CD14-positive monocyte (primary cell): Measurements from ENCODE around the gene ZBTB4. TPM values are rescaled to one million over a fixed set of nuclear protein-coding genes. Genes with fewer than 3 reads are reported as not detected.
A peak's percentile ranks its signal among the peaks of the same experiment; 100 is the strongest.

Experiments
- DNase-seq, 3 donors: peaks; one replicate each; pipeline ENCODE4 v3.0.0-alpha.2; 2011 to 2022
- H2AFZ ChIP-seq: 2 replicates; pipeline ENCODE4 v1.6.0; 2012; ENCODE audit warnings: mild to moderate bottlenecking, low read depth, low read length, inconsistent platforms; ENCODE audit not compliant: insufficient read depth, poor library complexity, severe bottlenecking
- H3K27ac ChIP-seq, 2 donors: 1 replicate in 1 of 2; 2 replicates in 1 of 2; pipeline ENCODE4 v1.5.1; 2012 to 2013; ENCODE audit warnings: low read length in 2 of 2, control low read depth in 1 of 2, inconsistent platforms in 1 of 2, low read depth in 1 of 2, mild to moderate bottlenecking in 1 of 2
- H3K27me3 ChIP-seq, 2 donors: one replicate each; pipeline versions ENCODE4 v1.6.0 to v1.6.1; 2011 to 2013; ENCODE audit warnings: low read length in 2 of 2; ENCODE audit not compliant: control insufficient read depth in 2 of 2, insufficient read depth in 2 of 2
- H3K36me3 ChIP-seq, 2 donors: replicated peaks in 1 of 2; 1 replicate in 1 of 2; 2 replicates in 1 of 2; pipeline versions ENCODE4 v1.5.1 to v1.6.1; 2012 to 2013; ENCODE audit warnings: low read length in 2 of 2, control low read depth in 1 of 2, inconsistent platforms in 1 of 2, mild to moderate bottlenecking in 1 of 2; ENCODE audit not compliant: insufficient read depth in 2 of 2, control insufficient read depth in 1 of 2
- H3K4me1 ChIP-seq, 2 donors: 1 replicate in 1 of 2; 2 replicates in 1 of 2; pipeline versions ENCODE4 v1.5.1 to v1.6.1; 2012 to 2013; ENCODE audit warnings: low read length in 2 of 2, control low read depth in 1 of 2, inconsistent platforms in 1 of 2, mild to moderate bottlenecking in 1 of 2, moderate library complexity in 1 of 2; ENCODE audit not compliant: insufficient read depth in 2 of 2, control insufficient read depth in 1 of 2
- H3K4me2 ChIP-seq: replicated peaks from 2 replicates; pipeline ENCODE3; 2012; ENCODE audit warnings: low read length, moderate library complexity, mild to moderate bottlenecking; ENCODE audit not compliant: poor library complexity, severe bottlenecking; ENCODE audit errors: extremely low read depth
- H3K4me3 ChIP-seq, 3 experiments: fragments of 200-600 bp in 1 of 3; sonication (generic) in 1 of 3; replicated peaks in 1 of 3; 1 replicate in 2 of 3; 2 replicates in 1 of 3; pipeline ENCODE4 v1.5.1; 2011 to 2013; ENCODE audit warnings: low read length in 3 of 3, mild to moderate bottlenecking in 3 of 3, control low read depth in 2 of 3, low read depth in 2 of 3, inconsistent platforms in 1 of 3, moderate library complexity in 1 of 3
- H3K79me2 ChIP-seq: 2 replicates; pipeline ENCODE4 v1.6.0; 2012; ENCODE audit warnings: mild to moderate bottlenecking, control low read depth, inconsistent platforms, low read length, moderate library complexity; ENCODE audit not compliant: insufficient read depth
- H3K9ac ChIP-seq: 2 replicates; pipeline ENCODE4 v1.6.0; 2017; ENCODE audit warnings: low read length, mild to moderate bottlenecking; ENCODE audit not compliant: insufficient read depth, poor library complexity, severe bottlenecking
- H3K9me3 ChIP-seq, 2 donors: replicated peaks in 1 of 2; 1 replicate in 1 of 2; 2 replicates in 1 of 2; pipeline versions ENCODE4 v1.5.1 to v1.6.1; 2012 to 2013; ENCODE audit warnings: low read length in 2 of 2, control low read depth in 1 of 2; ENCODE audit not compliant: control insufficient read depth in 1 of 2, insufficient read depth in 1 of 2
- H4K20me1 ChIP-seq: 2 replicates; pipeline ENCODE4 v1.6.0; 2012; ENCODE audit warnings: mild to moderate bottlenecking, low read length, control low read depth, moderate library complexity; ENCODE audit not compliant: insufficient read depth
- H3K27ac Mint-ChIP-seq, 7 donors: one replicate each; pipeline ENCODE4 v1.8.0; 2020; ENCODE audit warnings: mild to moderate bottlenecking in 7 of 7, mixed read lengths in 7 of 7, moderate library complexity in 6 of 7, inconsistent platforms in 2 of 7
- H3K27me3 Mint-ChIP-seq, 3 donors: one replicate each; pipeline ENCODE4 v1.8.0; 2021 to 2022; ENCODE audit warnings: low read depth in 3 of 3, mild to moderate bottlenecking in 3 of 3, mixed read lengths in 3 of 3, moderate library complexity in 3 of 3, inconsistent platforms in 1 of 3
- H3K36me3 Mint-ChIP-seq, 2 donors: one replicate each; pipeline ENCODE4 v1.8.0; 2020; ENCODE audit warnings: mixed read lengths in 2 of 2, inconsistent platforms in 1 of 2, mild to moderate bottlenecking in 1 of 2
- H3K4me1 Mint-ChIP-seq: one replicate; pipeline ENCODE4 v1.8.0; 2020; ENCODE audit warnings: mild to moderate bottlenecking, mixed read lengths
- H3K4me3 Mint-ChIP-seq, 2 donors: one replicate each; pipeline ENCODE4 v1.8.0; 2020; ENCODE audit warnings: mild to moderate bottlenecking in 2 of 2, mixed read lengths in 2 of 2, moderate library complexity in 1 of 2
- H3K9me3 Mint-ChIP-seq, 7 donors: one replicate each; pipeline ENCODE4 v1.8.0; 2020 to 2022; ENCODE audit warnings: mixed read lengths in 7 of 7, mild to moderate bottlenecking in 6 of 7, moderate library complexity in 6 of 7, inconsistent platforms in 2 of 7
- WGBS: methylation state at CpG from one replicate; pipeline ENCODE4 v1.1.5; 2013; ENCODE audit warnings: missing lambda C conversion rate; ENCODE audit not compliant: insufficient coverage; 5-methylcytosine and 5-hydroxymethylcytosine counted together
- intact Hi-C, 2 donors: fragments of 100-400 bp; cut with micrococcal nuclease; formaldehyde crosslinking; loops; one replicate each; pipeline versions ENCODE4 v1.15.0 to v1.15.1; 2023
- polyA plus RNA-seq, 3 donors: library from polyadenylated mRNA; depleted of rRNA in 1 of 3; unstranded in 2 of 3; stranded (reverse) in 1 of 3; fragments of 300-500 nt in 2 of 3; fragments of >200 nt in 1 of 3; fragmentation: Illumina TruSeq in 2 of 3; gene quantifications; 1 replicate in 2 of 3; 2 replicates in 1 of 3; pipeline ENCODE4 v1.2.3, GENCODE V29; 2012 to 2021
- TF ChIP-seq, protein P1 (sequence below): fragments of 200-600 bp; IDR thresholded peaks from one replicate; pipeline ENCODE4 v1.8.0; 2022; ENCODE audit warnings: antibody characterized with exemption, mild to moderate bottlenecking

The ZBTB4 gene
- polyA plus RNA-seq, 3 donors, result 3.4 to 8.1 (median 4.4) TPM

GRCh38 chr17:7477392-7478275 lies 1.8 kb downstream of the ZBTB4 start:
- WGBS, result 16% methylated on average over 24 of the region's 26 CpGs
- intact Hi-C loops, result no loop called here
- Histone ChIP-seq H3K36me3 (no peaks in the 10 kb centered on the region), H3K9ac (peak overlapping the region; percentile 83), H3K4me1 (peaks cover 53 to 61% of the 10 kb centered on the region in 2 donors), H3K79me2 (peaks cover 67% of the 10 kb centered on the region), H3K9me3 (no peaks in the 10 kb centered on the region), H4K20me1 (peaks cover 5% of the 10 kb centered on the region), H3K4me3 (peak overlapping the region in 2 of 3 experiments; percentile 62 to 89), H2AFZ (no peak overlapping the region), H3K27ac (peak overlapping the region; percentile 67 to 80), H3K27me3 (no peaks in the 10 kb centered on the region), H3K4me2 (peak overlapping the region; percentile 94)
- TF ChIP-seq, protein P1, sequence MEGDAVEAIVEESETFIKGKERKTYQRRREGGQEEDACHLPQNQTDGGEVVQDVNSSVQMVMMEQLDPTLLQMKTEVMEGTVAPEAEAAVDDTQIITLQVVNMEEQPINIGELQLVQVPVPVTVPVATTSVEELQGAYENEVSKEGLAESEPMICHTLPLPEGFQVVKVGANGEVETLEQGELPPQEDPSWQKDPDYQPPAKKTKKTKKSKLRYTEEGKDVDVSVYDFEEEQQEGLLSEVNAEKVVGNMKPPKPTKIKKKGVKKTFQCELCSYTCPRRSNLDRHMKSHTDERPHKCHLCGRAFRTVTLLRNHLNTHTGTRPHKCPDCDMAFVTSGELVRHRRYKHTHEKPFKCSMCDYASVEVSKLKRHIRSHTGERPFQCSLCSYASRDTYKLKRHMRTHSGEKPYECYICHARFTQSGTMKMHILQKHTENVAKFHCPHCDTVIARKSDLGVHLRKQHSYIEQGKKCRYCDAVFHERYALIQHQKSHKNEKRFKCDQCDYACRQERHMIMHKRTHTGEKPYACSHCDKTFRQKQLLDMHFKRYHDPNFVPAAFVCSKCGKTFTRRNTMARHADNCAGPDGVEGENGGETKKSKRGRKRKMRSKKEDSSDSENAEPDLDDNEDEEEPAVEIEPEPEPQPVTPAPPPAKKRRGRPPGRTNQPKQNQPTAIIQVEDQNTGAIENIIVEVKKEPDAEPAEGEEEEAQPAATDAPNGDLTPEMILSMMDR, result no peak
- Mint-ChIP-seq H3K27me3 (peaks cover 0 to 3% (median 1%) of the 10 kb centered on the region in 3 donors), H3K9me3 (peaks cover 0 to 2% (median 0%) of the 10 kb centered on the region in 7 donors), H3K4me1 (peaks cover 67% of the 10 kb centered on the region), H3K4me3 (peak overlapping the region; percentile 90 to 93), H3K36me3 (peaks cover 5 to 7% of the 10 kb centered on the region in 2 donors), H3K27ac (peak overlapping the region; percentile 72 to 96 (median 86))
- DNase-seq, result peak; percentile 63 to 80 (median 66)

DNA sequence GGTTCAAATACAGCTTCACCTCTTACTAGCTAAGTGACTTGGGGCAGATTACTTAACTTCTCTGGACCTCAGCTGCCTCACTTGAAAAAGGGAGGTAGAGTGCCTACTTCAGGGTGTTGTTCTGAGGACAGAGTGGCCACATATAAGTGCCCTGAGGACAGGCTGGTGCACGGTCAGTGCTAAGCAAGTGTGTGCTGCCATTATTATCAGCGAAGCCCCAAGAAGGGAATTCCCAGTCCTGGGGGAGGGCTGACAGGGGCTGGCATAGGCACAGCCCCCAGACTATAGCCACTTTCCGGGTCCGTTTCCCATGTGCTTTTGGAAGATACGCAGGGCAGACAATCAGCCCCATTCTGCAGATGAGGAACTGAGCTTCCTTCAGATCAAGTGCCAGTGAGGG lies 2.5 kb downstream of the ZBTB4 start:
- H3K4me3 ChIP-seq, result peak overlapping the region in 1 of 3 experiments; percentile 89
- H3K4me3 Mint-ChIP-seq, result peak overlapping the region in 1 of 2 donors; percentile 93
- H3K4me1 Mint-ChIP-seq, result peaks cover 65% of the 10 kb centered on the region
- H3K27ac Mint-ChIP-seq, result peak overlapping the region in 6 of 7 donors; percentile 69 to 96 (median 84)
- peaks cover 52 to 60% of the 10 kb centered on the region in 2 donors for H3K4me1 ChIP-seq
- peaks cover 0 to 2% (median 0%) of the 10 kb centered on the region in 7 donors for H3K9me3 Mint-ChIP-seq
- no peak overlapping the region for H2AFZ ChIP-seq
- no peaks in the 10 kb centered on the region for H3K36me3 ChIP-seq
- peaks cover 5% of the 10 kb centered on the region for H4K20me1 ChIP-seq
- 100% methylated on average over 2 of the region's 5 CpGs for WGBS
- H3K27ac ChIP-seq, result peak overlapping the region; percentile 67 to 83
- no peaks in the 10 kb centered on the region for H3K9me3 ChIP-seq
- no peak for DNase-seq
- peaks cover 0 to 3% (median 1%) of the 10 kb centered on the region in 3 donors for H3K27me3 Mint-ChIP-seq
- intact Hi-C loops, result no loop called here
- peak overlapping the region; percentile 94 for H3K4me2 ChIP-seq
- peaks cover 70% of the 10 kb centered on the region for H3K79me2 ChIP-seq
- H3K36me3 Mint-ChIP-seq, result peaks cover 5 to 7% of the 10 kb centered on the region in 2 donors
- no peaks in the 10 kb centered on the region for H3K27me3 ChIP-seq
- TF ChIP-seq, protein P1, result no peak
- H3K9ac ChIP-seq, result peak overlapping the region; percentile 83
